ENCODE data around the gene ZCCHC10. TPM values are rescaled to one million over a fixed set of nuclear protein-coding genes. Genes with fewer than 3 reads are reported as not detected.

ZCCHC10 gene
- total and polyA plus RNA-seq, 10 of the 15 experiments (the other 5 are each of a cell fraction or from before 2014, with no cell fraction given), result 16.8 to 117 (median 53.5) TPM

- ATAC-seq (no peak), DNase-seq (ENCODE audit: low read depth, low spot score) (no peak), FAIRE-seq (no peak)
- 79% methylated on average over 6 of the region's 6 CpGs for WGBS (ENCODE audit: insufficient coverage, insufficient replicate concordance, low lambda C conversion rate, missing lambda C conversion rate)
- BruUV-seq (replicated peaks), result no TSS peak
- peaks cover 37% of the 10 kb centered on the region for H3K79me2 ChIP-seq (ENCODE audit: control insufficient read depth, insufficient read depth, low read length)
- no peaks in the 10 kb centered on the region for H3K36me3 ChIP-seq (ENCODE audit: control insufficient read depth in 2 of 2, insufficient read depth in 2 of 2, low read length in 1 of 2)
- no peaks in the 10 kb centered on the region; the same call in 1 of the 2 replicates for H3K4me1 ChIP-seq (ENCODE audit: control insufficient read depth, insufficient read depth, low read length)
- no peaks in the 10 kb centered on the region for H3K27me3 ChIP-seq (replicated peaks in 1 of 2; ENCODE audit: control insufficient read depth in 2 of 2, insufficient read depth in 2 of 2, low read length in 1 of 2)
- SMC1A ChIA-PET (ENCODE audit: uncharacterized antibody, unreplicated experiment), result interaction anchor here (0.6 to 1.0 kb wide), 2 partner anchors 14 to 881 kb away, joined by 3 read pairs; no protein-coding TSS in a partner anchor
- H4K20me1 ChIP-seq (ENCODE audit: control insufficient read depth, insufficient read depth), result no peaks in the 10 kb centered on the region
- TF ChIP-seq NR2C1 (IDR thresholded peaks at IDR 0.05) (no peak), SIN3A (IDR thresholded peaks at IDR 0.05; ENCODE audit: low read depth, low read length) (no peak), ZNF274 (IDR thresholded peaks at IDR 0.05; ENCODE audit: insufficient read depth, insufficient read length) (no peak), CEBPB (IDR thresholded peaks at IDR 0.05; ENCODE audit: borderline replicate concordance in 1 of 2, low read depth in 2 of 2, low read length in 2 of 2) (no peak), MTA3 (IDR thresholded peaks at IDR 0.05; ENCODE audit: borderline replicate concordance, low read length) (no peak), GATAD2B (conservative IDR thresholded peaks at IDR 0.05; ENCODE audit: low read depth) (no peak), EZH2 (IDR thresholded peaks at IDR 0.05; ENCODE audit: borderline replicate concordance, control insufficient read depth, low read depth, low read length) (no peak), USF1 (IDR thresholded peaks at IDR 0.05; ENCODE audit: borderline replicate concordance, extremely low read length, insufficient read depth, low read depth, low read length) (no peak), SMAD1 (IDR thresholded peaks at IDR 0.05; ENCODE audit: low read depth, partially characterized antibody) (no peak), SRF (IDR thresholded peaks at IDR 0.05; ENCODE audit: low read depth in 2 of 2, low read length in 2 of 2) (no peak), IRF3 (IDR thresholded peaks at IDR 0.05) (no peak), RELA (IDR thresholded peaks at IDR 0.05; ENCODE audit: borderline replicate concordance, partially characterized antibody) (no peak), CREB1 (IDR thresholded peaks at IDR 0.05; ENCODE audit: low read depth) (no peak), ZSCAN29 (IDR thresholded peaks at IDR 0.05) (no peak), FOXM1 (IDR thresholded peaks at IDR 0.05; ENCODE audit: low read depth, low read length) (no peak), ZBTB4 (CRISPR knock-in tag; IDR thresholded peaks at IDR 0.05) (no peak), HDAC2 (IDR thresholded peaks at IDR 0.05) (no peak), NR2F1 (conservative IDR thresholded peaks at IDR 0.05) (no peak), MYB (IDR thresholded peaks at IDR 0.05; ENCODE audit: borderline replicate concordance, low read depth, low read length) (no peak), NFYB (IDR thresholded peaks at IDR 0.05; ENCODE audit: insufficient read depth, low read depth, low read length) (no peak)
- RAD21 ChIA-PET (ENCODE audit: unreplicated experiment), result no interaction called here
- in situ Hi-C loops (cut with MboI), result no loop called here
- no peak overlapping the region for H3K4me2 ChIP-seq (ENCODE audit: control insufficient read depth, insufficient read depth)
- no peaks in the 10 kb centered on the region for H3K9me3 ChIP-seq (replicated peaks; ENCODE audit: control insufficient read depth, insufficient read depth, low read length)
- POLR2A ChIA-PET, result interaction anchor here (4.6 kb wide), 1 partner anchor 16 kb away, joined by 21 read pairs; no protein-coding TSS in a partner anchor
- intact Hi-C loops (cut with micrococcal nuclease; ENCODE audit: unreplicated experiment), result no loop called here
- no peak overlapping the region for H3K9ac ChIP-seq (ENCODE audit: control insufficient read depth, insufficient read depth, low read length)
- H2AFZ ChIP-seq (ENCODE audit: control insufficient read depth, low read depth, low read length), result no peak overlapping the region
- H3K27ac ChIP-seq (ENCODE audit: control insufficient read depth, insufficient read depth), result no peak overlapping the region
- CTCF ChIA-PET, result no interaction called here
- H3K4me3 ChIP-seq, result no peak overlapping the region
Observed at GRCh38 chr5:133048993-133049725, 22.8 kb upstream of the ZCCHC10 start.
